AG09319 (cell line): ENCODE measurements around the gene NEURL1B.

Experiments used
- DNase-seq: peaks from one replicate; pipeline ENCODE4 v3.0.0-alpha.2; 2010; ENCODE audit warnings: low read depth; ENCODE audit errors: extremely low read depth
- TF ChIP-seq, protein P1 (sequence below): IDR thresholded peaks from 2 replicates; pipeline ENCODE4 v1.5.1; 2011; ENCODE audit warnings: low read depth, mild to moderate bottlenecking, inconsistent platforms, low read length, moderate library complexity

NEURL1B gene

DNA sequence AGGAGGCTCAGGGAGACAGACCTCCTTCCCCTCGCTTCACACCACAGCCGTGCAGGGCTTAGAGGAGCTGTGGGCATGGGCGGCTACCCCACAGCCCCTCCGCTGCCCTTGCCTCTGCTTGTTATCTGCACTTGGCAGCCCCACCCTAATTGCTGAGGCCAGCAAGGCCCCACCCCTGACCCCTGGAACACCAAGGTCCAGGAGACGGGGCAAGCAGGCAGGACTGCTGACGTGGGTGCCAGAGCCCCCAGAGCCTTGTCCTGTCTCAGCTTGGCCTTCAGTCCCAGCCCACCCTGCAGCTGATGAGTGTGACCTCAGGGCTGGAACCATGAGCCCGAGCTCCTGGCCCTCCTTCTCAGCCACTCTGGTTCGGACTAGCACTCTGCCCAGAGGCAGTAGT is 29.1 kb upstream of the NEURL1B start:
- DNase-seq, result no peak
- TF ChIP-seq, protein P1, sequence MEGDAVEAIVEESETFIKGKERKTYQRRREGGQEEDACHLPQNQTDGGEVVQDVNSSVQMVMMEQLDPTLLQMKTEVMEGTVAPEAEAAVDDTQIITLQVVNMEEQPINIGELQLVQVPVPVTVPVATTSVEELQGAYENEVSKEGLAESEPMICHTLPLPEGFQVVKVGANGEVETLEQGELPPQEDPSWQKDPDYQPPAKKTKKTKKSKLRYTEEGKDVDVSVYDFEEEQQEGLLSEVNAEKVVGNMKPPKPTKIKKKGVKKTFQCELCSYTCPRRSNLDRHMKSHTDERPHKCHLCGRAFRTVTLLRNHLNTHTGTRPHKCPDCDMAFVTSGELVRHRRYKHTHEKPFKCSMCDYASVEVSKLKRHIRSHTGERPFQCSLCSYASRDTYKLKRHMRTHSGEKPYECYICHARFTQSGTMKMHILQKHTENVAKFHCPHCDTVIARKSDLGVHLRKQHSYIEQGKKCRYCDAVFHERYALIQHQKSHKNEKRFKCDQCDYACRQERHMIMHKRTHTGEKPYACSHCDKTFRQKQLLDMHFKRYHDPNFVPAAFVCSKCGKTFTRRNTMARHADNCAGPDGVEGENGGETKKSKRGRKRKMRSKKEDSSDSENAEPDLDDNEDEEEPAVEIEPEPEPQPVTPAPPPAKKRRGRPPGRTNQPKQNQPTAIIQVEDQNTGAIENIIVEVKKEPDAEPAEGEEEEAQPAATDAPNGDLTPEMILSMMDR, result no peak

DNA sequence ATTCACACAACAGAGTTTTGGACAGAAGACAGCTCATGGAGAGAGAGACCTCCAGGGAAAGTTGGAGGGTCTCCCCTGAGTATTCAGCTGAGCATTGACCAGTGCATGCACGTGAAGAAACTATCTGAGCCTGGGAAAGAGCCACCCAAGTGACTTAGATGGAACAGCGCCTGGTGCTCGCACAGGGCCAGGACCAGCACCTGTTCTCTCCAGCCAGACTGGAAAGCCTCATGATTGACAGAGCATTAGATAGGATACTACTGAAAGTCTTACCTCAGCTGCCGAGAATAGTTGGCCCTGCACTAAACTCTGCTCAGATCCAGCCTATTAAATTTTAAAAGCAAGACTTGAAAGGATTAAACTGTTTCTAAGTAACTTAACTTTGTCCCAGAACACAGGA is 28.3 kb upstream of the NEURL1B start:
- TF ChIP-seq, protein P1, result no peak
- DNase-seq, result no peak

DNA sequence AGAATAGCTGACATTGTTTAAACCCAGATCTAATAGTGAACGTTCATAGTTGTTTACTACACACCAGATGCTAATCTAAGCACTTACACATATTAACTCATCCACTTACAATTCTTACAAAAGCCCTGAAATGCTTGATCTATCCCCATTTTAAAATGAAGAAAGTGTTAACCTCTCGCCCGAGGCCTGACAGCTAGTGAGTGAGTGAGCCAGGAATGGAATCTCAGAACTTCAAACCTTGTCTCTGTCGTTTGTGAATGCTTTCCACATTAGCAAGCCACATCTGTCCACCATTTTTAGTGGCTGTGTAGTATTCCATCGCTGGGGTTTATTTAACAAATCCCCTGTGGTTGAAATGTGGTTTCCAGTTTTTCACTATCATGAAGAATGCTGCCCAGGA is 24.9 kb upstream of the NEURL1B start:
- DNase-seq, result no peak
- TF ChIP-seq, protein P1, result no peak

DNA sequence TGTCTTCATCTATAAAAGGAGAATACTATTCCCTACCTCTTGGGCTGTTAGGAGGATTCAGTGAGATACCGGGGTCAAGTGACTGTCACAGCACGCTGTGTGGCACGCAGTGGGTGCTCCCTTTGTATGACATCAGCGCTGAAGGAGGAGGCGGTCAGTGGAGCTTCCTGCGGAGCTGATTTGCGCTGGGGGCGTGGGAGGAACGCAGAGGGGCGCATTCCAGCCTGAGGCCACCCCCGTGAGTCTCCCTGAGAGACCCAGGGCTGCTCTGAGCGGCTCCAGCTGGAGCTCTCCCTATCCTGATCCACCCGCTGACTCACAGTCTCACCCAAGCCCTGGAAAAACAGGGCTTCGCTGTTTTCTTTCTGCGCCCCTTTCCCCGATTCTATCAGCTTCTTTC is 24.3 kb upstream of the NEURL1B start:
- TF ChIP-seq, protein P1, result no peak
- DNase-seq, result no peak

DNA sequence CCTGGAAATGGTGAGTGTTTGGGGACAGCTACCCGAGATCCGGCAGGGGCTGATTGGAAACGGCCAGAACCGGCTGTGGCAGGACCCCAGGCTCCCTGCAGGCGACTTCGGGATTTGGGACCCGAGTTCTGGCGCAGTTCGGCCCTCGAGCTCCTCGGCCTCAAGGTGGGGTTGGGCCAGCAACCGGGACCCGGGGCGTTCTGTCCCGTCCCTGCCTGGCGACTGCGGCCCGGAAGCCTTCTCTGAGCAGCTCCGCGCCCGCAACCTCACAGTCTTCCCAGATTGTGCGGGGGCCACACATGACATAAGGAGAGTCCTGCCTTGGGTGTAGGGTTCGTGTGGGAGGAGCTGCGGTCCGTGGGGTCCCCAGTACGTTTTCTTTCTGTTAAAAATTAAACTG is 23.2 kb upstream of the NEURL1B start:
- TF ChIP-seq, protein P1, result no peak

DNA sequence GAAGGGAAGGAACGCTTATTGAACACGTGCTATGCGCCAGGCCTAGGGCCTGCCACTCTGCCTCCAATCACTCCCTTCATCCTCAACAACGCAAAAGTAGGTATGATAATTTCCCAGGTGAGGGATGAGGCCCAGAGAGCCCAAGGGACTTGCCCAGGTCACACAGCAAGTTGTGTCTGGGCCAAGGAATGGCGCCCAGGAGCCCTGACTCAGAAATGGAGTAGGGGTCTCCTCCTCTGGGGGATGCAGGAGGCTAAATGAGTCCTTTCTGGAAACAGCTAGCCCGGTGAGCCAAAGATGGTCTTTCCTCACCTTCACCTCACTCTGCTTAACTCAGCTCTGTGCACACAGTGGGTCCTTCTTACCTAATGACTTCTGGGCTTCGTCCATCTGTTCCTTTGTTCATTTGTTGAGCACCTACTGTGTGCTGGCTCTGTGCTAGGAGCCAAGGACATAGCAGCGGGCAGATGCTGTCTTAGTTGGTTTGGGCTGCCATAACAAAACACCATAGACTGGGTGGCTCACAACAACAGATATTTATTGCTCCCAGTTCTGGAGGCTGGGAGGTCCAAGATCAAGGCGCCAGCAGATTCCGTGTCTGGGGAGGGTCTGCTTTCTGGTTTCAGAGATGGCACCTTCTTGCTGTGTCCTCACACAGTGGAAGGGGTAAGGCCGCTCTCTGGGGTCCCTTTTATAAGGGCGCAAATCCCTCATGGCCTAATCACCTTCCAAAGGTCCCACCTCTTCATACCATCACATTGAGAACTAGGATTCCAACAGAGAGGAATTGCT is 22.3 kb upstream of the NEURL1B start:
- TF ChIP-seq, protein P1, result no peak
- no peak for DNase-seq

More for the DNA sequence above, 23.2 kb upstream of the NEURL1B start:
- no peak for DNase-seq

DNA sequence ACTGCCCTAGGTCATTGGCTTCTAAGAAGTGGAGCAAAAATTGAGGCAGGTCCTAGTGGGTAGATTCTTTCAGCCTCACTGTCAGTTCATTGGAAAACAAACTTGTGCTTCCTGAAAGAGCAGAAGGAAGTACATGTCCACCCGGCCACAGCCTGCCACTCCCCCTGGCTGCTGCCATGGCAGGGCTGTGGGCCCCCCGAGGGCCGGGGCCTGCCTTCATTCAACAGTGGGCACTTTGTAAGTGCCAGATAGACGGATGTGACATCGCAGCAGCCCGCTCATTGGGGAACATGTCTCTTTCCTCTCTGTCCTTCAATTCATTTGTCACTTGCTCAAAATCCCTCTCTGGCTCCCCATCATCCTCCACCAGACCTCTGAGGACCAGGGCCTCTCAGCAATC is 20.6 kb upstream of the NEURL1B start:
- TF ChIP-seq, protein P1, result no peak
- no peak for DNase-seq
